ENCODE measurements around the gene PRUNE2. TPM values are rescaled to one million over a fixed set of nuclear protein-coding genes. Genes with fewer than 3 reads are reported as not detected.
"Not testable (repeated sequence)": the region's sequence is repeated elsewhere in the genome, so short reads cannot be mapped to it uniquely, and the experiment has no call there.

Gene PRUNE2
- 59.2 and 80.0 TPM in 2 replicates for total RNA-seq

GRCh38 chr9:76905791-76906646 is at the start of gene PRUNE2:
Gene PRUNE2 (minus strand): TSS chr9:76906114. CDS start chr9:76905963, 151 bp downstream.
- H3K27me3 ChIP-seq (ENCODE audit: insufficient read depth, low read length): peaks cover 20% of the 10 kb centered on the region
- peak within 1 kb of the TSS; percentile 87 for H3K4me2 ChIP-seq (ENCODE audit: insufficient read depth, low read length)
- H3K36me3 ChIP-seq (ENCODE audit: insufficient read depth, low read length): no peaks in the 10 kb centered on the region
- no peaks in the 10 kb centered on the region for H3K79me2 ChIP-seq (ENCODE audit: insufficient read depth, low read length)
- peak; percentile 94 for DNase-seq (ENCODE audit: insufficient read length, low spot score, missing footprints)
- peak within 1 kb of the TSS; percentile 73 for H3K4me3 ChIP-seq (ENCODE audit: insufficient read depth, low read length)
- TF ChIP-seq, protein P1, sequence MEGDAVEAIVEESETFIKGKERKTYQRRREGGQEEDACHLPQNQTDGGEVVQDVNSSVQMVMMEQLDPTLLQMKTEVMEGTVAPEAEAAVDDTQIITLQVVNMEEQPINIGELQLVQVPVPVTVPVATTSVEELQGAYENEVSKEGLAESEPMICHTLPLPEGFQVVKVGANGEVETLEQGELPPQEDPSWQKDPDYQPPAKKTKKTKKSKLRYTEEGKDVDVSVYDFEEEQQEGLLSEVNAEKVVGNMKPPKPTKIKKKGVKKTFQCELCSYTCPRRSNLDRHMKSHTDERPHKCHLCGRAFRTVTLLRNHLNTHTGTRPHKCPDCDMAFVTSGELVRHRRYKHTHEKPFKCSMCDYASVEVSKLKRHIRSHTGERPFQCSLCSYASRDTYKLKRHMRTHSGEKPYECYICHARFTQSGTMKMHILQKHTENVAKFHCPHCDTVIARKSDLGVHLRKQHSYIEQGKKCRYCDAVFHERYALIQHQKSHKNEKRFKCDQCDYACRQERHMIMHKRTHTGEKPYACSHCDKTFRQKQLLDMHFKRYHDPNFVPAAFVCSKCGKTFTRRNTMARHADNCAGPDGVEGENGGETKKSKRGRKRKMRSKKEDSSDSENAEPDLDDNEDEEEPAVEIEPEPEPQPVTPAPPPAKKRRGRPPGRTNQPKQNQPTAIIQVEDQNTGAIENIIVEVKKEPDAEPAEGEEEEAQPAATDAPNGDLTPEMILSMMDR (IDR thresholded peaks at IDR 0.05; ENCODE audit: extremely low read depth, low read depth, low read length): no peak
- no peak within 1 kb of the TSS for H3K27ac ChIP-seq (ENCODE audit: low read depth, low read length)
- H4K20me1 ChIP-seq (ENCODE audit: insufficient read depth, low read length): peaks cover 3% of the 10 kb centered on the region
- peak within 1 kb of the TSS; percentile 67 for H2AFZ ChIP-seq (ENCODE audit: low read length)
- H3K4me1 ChIP-seq (ENCODE audit: insufficient read depth, low read length): peaks cover 12% of the 10 kb centered on the region
- no peaks in the 10 kb centered on the region for H3K9me3 ChIP-seq (ENCODE audit: low read depth, low read length)

DNA sequence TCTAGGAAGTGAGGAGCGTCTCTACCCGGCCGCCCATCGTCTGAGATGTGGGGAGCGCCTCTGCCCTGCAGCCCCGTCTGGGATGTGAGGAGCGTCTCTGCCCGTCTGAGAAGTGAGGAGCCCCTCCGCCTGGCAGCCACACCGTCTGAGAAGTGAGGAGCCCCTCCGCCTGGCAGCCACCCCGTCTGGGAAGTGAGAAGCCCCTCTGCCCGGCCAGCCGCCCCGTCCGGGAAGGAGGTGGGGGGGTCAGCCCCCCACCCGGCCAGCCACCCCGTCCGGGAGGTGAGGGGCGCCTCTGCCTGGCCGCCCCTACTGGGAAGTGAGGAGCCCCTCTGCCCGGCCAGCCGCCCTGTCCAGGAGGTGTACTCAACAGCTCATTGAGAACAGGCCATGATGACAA is 49.5 kb upstream of the PRUNE2 start:
- not testable (repeated sequence) for H2AFZ ChIP-seq (ENCODE audit: low read length); H3K4me1 ChIP-seq (ENCODE audit: insufficient read depth, low read length); H3K79me2 ChIP-seq (ENCODE audit: insufficient read depth, low read length); H3K36me3 ChIP-seq (ENCODE audit: insufficient read depth, low read length); DNase-seq (ENCODE audit: insufficient read length, low spot score, missing footprints); H3K4me2 ChIP-seq (ENCODE audit: insufficient read depth, low read length); H3K27ac ChIP-seq (ENCODE audit: low read depth, low read length); H4K20me1 ChIP-seq (ENCODE audit: insufficient read depth, low read length); H3K9me3 ChIP-seq (ENCODE audit: low read depth, low read length); H3K4me3 ChIP-seq (ENCODE audit: insufficient read depth, low read length)
- peaks cover 17% of the 10 kb centered on the region for H3K27me3 ChIP-seq (ENCODE audit: insufficient read depth, low read length)

- TF ChIP-seq, protein P1 (IDR thresholded peaks at IDR 0.05; ENCODE audit: extremely low read depth, low read depth, low read length): no peak
- Histone ChIP-seq H3K27ac (ENCODE audit: low read depth, low read length) (no peak overlapping the region), H3K4me3 (ENCODE audit: insufficient read depth, low read length) (no peak overlapping the region), H2AFZ (ENCODE audit: low read length) (no peak overlapping the region), H3K36me3 (ENCODE audit: insufficient read depth, low read length) (no peaks in the 10 kb centered on the region), H4K20me1 (ENCODE audit: insufficient read depth, low read length) (no peaks in the 10 kb centered on the region), H3K79me2 (ENCODE audit: insufficient read depth, low read length) (no peaks in the 10 kb centered on the region), H3K9me3 (ENCODE audit: low read depth, low read length) (no peaks in the 10 kb centered on the region), H3K27me3 (ENCODE audit: insufficient read depth, low read length) (peaks cover 22% of the 10 kb centered on the region), H3K4me2 (ENCODE audit: insufficient read depth, low read length) (no peak overlapping the region), H3K4me1 (ENCODE audit: insufficient read depth, low read length) (no peaks in the 10 kb centered on the region)
- no peak for DNase-seq (ENCODE audit: insufficient read length, low spot score, missing footprints)
Observed at GRCh38 chr9:76949865-76950264, 44.0 kb upstream of the PRUNE2 start.

DNA sequence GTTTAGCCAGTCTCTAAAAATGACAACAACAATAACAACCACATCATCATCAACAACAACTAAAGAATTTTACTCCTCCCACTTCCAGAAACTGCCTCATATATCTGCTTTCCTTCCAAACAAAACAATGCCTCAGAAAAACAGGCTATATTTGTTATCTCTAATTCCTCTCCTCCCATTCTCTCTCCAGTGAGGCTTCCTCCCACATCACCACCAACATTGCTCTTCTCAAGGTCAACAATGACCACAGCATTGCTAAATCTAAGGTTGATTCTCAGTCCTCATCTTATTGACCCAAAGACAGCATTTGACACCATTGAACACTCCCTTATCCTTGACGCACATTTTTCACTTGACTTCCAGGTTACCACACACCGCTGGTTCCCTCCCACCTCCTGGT is 38.1 kb upstream of the PRUNE2 start:
- Histone ChIP-seq H2AFZ (ENCODE audit: low read length) (no peak overlapping the region), H3K27me3 (ENCODE audit: insufficient read depth, low read length) (peaks cover 9% of the 10 kb centered on the region), H3K4me2 (ENCODE audit: insufficient read depth, low read length) (no peak overlapping the region), H4K20me1 (ENCODE audit: insufficient read depth, low read length) (no peaks in the 10 kb centered on the region), H3K4me3 (ENCODE audit: insufficient read depth, low read length) (no peak overlapping the region), H3K27ac (ENCODE audit: low read depth, low read length) (no peak overlapping the region), H3K4me1 (ENCODE audit: insufficient read depth, low read length) (no peaks in the 10 kb centered on the region), H3K9me3 (ENCODE audit: low read depth, low read length) (no peaks in the 10 kb centered on the region), H3K79me2 (ENCODE audit: insufficient read depth, low read length) (no peaks in the 10 kb centered on the region), H3K36me3 (ENCODE audit: insufficient read depth, low read length) (no peaks in the 10 kb centered on the region)
- TF ChIP-seq, protein P1 (IDR thresholded peaks at IDR 0.05; ENCODE audit: extremely low read depth, low read depth, low read length): no peak
- DNase-seq (ENCODE audit: insufficient read length, low spot score, missing footprints): no peak

Data from osteoblast (primary cell).